IMR-90 (cell line): ENCODE measurements around the gene CXCL17.

Source experiments
- BHLHE40 ChIP-seq: fragments of 150-350 bp; IDR thresholded peaks from 2 replicates; pipeline ENCODE4 v1.6.1; 2016; ENCODE audit warnings: mild to moderate bottlenecking, low read depth, low read length
- CEBPB ChIP-seq: IDR thresholded peaks from 2 replicates; pipeline ENCODE4 v1.6.1; 2012; ENCODE audit warnings: low read depth, low read length, improper control_type of control experiment
- NFE2L2 ChIP-seq: fragments of 150-350 bp; IDR thresholded peaks from 2 replicates; pipeline ENCODE4 v1.6.1; 2016; ENCODE audit warnings: low read depth, mild to moderate bottlenecking, low read length
- POLR2A ChIP-seq: IDR thresholded peaks from 2 replicates; pipeline ENCODE4 v1.6.1; 2012; ENCODE audit warnings: mild to moderate bottlenecking, low read depth, low read length
- RAD21 ChIP-seq: IDR thresholded peaks from 2 replicates; pipeline ENCODE4 v1.6.1; 2012; ENCODE audit warnings: low read length, improper control_type of control experiment
- RFX5 ChIP-seq: IDR thresholded peaks from 2 replicates; pipeline ENCODE4 v1.8.0; 2012; ENCODE audit warnings: low read depth, mild to moderate bottlenecking, low read length, moderate library complexity
- TF ChIP-seq, protein P1 (sequence below): conservative IDR thresholded peaks from 2 replicates; pipeline ENCODE4 v1.5.1; 2012; ENCODE audit warnings: mild to moderate bottlenecking, low read depth, low read length, improper control_type of control experiment

DNA sequence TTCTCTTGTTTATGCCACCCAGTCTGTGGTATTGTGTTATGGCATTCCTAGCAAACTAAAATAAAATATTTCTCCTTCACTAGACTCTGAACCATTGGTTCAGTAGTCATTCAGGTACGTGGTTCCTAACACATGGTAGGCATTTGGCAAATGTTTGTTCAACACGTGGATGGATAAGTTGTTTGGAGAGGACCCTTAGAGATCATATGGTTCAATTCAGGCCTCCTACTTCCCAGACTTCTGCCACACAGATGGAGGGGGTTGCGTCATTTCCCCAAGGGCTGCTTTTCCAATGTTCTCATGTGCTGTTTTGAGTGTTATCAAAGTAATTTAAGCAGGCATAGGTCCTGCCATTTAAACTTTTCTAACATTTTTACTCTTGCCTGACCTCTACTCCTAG is 6.7 kb downstream of the CXCL17 start:
- TF ChIP-seq, protein P1, sequence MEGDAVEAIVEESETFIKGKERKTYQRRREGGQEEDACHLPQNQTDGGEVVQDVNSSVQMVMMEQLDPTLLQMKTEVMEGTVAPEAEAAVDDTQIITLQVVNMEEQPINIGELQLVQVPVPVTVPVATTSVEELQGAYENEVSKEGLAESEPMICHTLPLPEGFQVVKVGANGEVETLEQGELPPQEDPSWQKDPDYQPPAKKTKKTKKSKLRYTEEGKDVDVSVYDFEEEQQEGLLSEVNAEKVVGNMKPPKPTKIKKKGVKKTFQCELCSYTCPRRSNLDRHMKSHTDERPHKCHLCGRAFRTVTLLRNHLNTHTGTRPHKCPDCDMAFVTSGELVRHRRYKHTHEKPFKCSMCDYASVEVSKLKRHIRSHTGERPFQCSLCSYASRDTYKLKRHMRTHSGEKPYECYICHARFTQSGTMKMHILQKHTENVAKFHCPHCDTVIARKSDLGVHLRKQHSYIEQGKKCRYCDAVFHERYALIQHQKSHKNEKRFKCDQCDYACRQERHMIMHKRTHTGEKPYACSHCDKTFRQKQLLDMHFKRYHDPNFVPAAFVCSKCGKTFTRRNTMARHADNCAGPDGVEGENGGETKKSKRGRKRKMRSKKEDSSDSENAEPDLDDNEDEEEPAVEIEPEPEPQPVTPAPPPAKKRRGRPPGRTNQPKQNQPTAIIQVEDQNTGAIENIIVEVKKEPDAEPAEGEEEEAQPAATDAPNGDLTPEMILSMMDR = no peak
- TF ChIP-seq NFE2L2 (no peak), BHLHE40 (no peak), POLR2A (no peak), RAD21 (no peak), CEBPB (peak; percentile 41; the same call in 1 of the 2 replicates), RFX5 (no peak)
